Fibroblast of lung (primary cell): ENCODE results near the gene LRMDA. TPM values are rescaled to one million over a fixed set of nuclear protein-coding genes. Genes with fewer than 3 reads are reported as not detected.

Experiments used
- DNase-seq, 2 donors: peaks; one replicate each; pipeline versions ENCODE4 v3.0.0 to v3.0.0-alpha.2; 2010; ENCODE audit warnings: low read depth in 2 of 2
- H2AFZ ChIP-seq: 2 replicates; pipeline ENCODE4 v1.5.1; 2012; ENCODE audit warnings: low read length, control low read depth, inconsistent platforms
- H3K27ac ChIP-seq: 2 replicates; pipeline ENCODE4 v1.5.1; 2011; ENCODE audit warnings: low read length, control low read depth; ENCODE audit not compliant: insufficient read depth
- H3K27me3 ChIP-seq: 2 replicates; pipeline ENCODE4 v1.5.1; 2011; ENCODE audit warnings: mild to moderate bottlenecking, low read length; ENCODE audit not compliant: control insufficient read depth, insufficient read depth
- H3K36me3 ChIP-seq: 2 replicates; pipeline ENCODE4 v1.5.1; 2011; ENCODE audit warnings: low read length; ENCODE audit not compliant: control insufficient read depth, insufficient read depth
- H3K4me1 ChIP-seq: 2 replicates; pipeline ENCODE4 v1.5.1; 2011; ENCODE audit warnings: low read length; ENCODE audit not compliant: control insufficient read depth, insufficient read depth; ENCODE audit errors: extremely low read depth
- H3K4me2 ChIP-seq: 2 replicates; pipeline ENCODE4 v1.5.1; 2011; ENCODE audit warnings: low read length, control low read depth; ENCODE audit not compliant: insufficient read depth; ENCODE audit errors: extremely low read depth
- H3K4me3 ChIP-seq, 4 experiments: fragments of 200-600 bp in 1 of 4; sonication (generic) in 1 of 4; replicated peaks in 1 of 4; 2 replicates each; pipeline ENCODE4 v1.5.1; 2011 to 2016; ENCODE audit warnings: low read length in 4 of 4, low read depth in 3 of 4, mild to moderate bottlenecking in 3 of 4, control low read depth in 2 of 4, inconsistent platforms in 1 of 4, mixed read lengths in 1 of 4; ENCODE audit not compliant: insufficient read depth in 1 of 4; ENCODE audit errors: control extremely low read depth in 1 of 4
- H3K79me2 ChIP-seq: 2 replicates; pipeline ENCODE4 v1.5.1; 2012; ENCODE audit warnings: mild to moderate bottlenecking, low read length, inconsistent platforms; ENCODE audit not compliant: control insufficient read depth, insufficient read depth
- H3K9ac ChIP-seq: 2 replicates; pipeline ENCODE4 v1.5.1; 2011; ENCODE audit warnings: mild to moderate bottlenecking, low read length, control low read depth; ENCODE audit not compliant: insufficient read depth
- H3K9me3 ChIP-seq: 2 replicates; pipeline ENCODE4 v1.5.1; 2012; ENCODE audit warnings: low read depth, low read length; ENCODE audit not compliant: control insufficient read depth, insufficient read depth
- H4K20me1 ChIP-seq: 2 replicates; pipeline ENCODE4 v1.5.1; 2011; ENCODE audit warnings: low read length; ENCODE audit not compliant: control insufficient read depth, insufficient read depth; ENCODE audit errors: extremely low read depth
- CTCF ChIP-seq, 2 donors: IDR thresholded peaks in 1 of 2; conservative IDR thresholded peaks in 1 of 2; 1 replicate in 1 of 2; 2 replicates in 1 of 2; pipeline ENCODE4 v1.5.1; 2011 to 2012; ENCODE audit warnings: low read length in 2 of 2, control low read depth in 1 of 2, inconsistent platforms in 1 of 2, low read depth in 1 of 2, mild to moderate bottlenecking in 1 of 2
- EZH2 ChIP-seq: IDR thresholded peaks from 2 replicates; pipeline ENCODE4 v1.5.1; 2012; ENCODE audit warnings: low read length, control low read depth, mild to moderate bottlenecking; ENCODE audit errors: missing control alignments
- polyA plus RNA-seq, 2 donors: library from polyadenylated mRNA; depleted of rRNA in 1 of 2; stranded (reverse) in 1 of 2; unstranded in 1 of 2; fragments of >200 nt; gene quantifications; 2 replicates each; pipeline ENCODE4 v1.2.1, GENCODE V29; 2011 to 2012; ENCODE audit warnings: missing spikeins in 1 of 2
- total RNA-seq: library from RNA; depleted of rRNA; stranded (reverse); fragments of >200 nt; gene quantifications from 2 replicates; pipeline ENCODE4 v1.2.1, GENCODE V29; 2014

Gene LRMDA
- total and polyA plus RNA-seq, 2 donors (not counting 1 experiment from before 2014, with no cell fraction given), result 1.7 to 2.0 TPM

GRCh38 chr10:75492173-75492925 lies 60.9 kb downstream of the LRMDA start:
- no peaks in the 10 kb centered on the region for H3K79me2 ChIP-seq
- H3K4me1 ChIP-seq, result no peaks in the 10 kb centered on the region
- peaks cover 2% of the 10 kb centered on the region for H3K27me3 ChIP-seq
- H3K27ac ChIP-seq, result no peak overlapping the region
- no peak for DNase-seq
- H3K9ac ChIP-seq, result no peak overlapping the region
- H4K20me1 ChIP-seq, result no peaks in the 10 kb centered on the region
- H3K4me3 ChIP-seq, result no peak overlapping the region
- no peak overlapping the region for H3K4me2 ChIP-seq
- no peaks in the 10 kb centered on the region for H3K36me3 ChIP-seq
- no peak overlapping the region for H2AFZ ChIP-seq
- TF ChIP-seq EZH2 (no peak), CTCF (conservative IDR thresholded peaks at IDR 0.05 in 1 of 2, IDR thresholded peaks at IDR 0.05 in 1 of 2; ENCODE audit: low read depth in 1 of 2, low read length in 2 of 2) (no peak)
- H3K9me3 ChIP-seq, result no peaks in the 10 kb centered on the region

GRCh38 chr10:75493464-75493863 lies 62.0 kb downstream of the LRMDA start:
- no peak for DNase-seq
- H3K9ac ChIP-seq, result no peak overlapping the region
- no peak overlapping the region for H3K27ac ChIP-seq
- no peaks in the 10 kb centered on the region for H3K79me2 ChIP-seq
- H3K9me3 ChIP-seq, result no peaks in the 10 kb centered on the region
- H3K4me2 ChIP-seq, result no peak overlapping the region
- TF ChIP-seq CTCF (conservative IDR thresholded peaks at IDR 0.05 in 1 of 2, IDR thresholded peaks at IDR 0.05 in 1 of 2; ENCODE audit: low read depth in 1 of 2, low read length in 2 of 2) (no peak), EZH2 (no peak)
- H4K20me1 ChIP-seq, result no peaks in the 10 kb centered on the region
- no peak overlapping the region for H3K4me3 ChIP-seq
- no peak overlapping the region for H2AFZ ChIP-seq
- no peaks in the 10 kb centered on the region for H3K4me1 ChIP-seq
- no peaks in the 10 kb centered on the region for H3K36me3 ChIP-seq
- H3K27me3 ChIP-seq, result no peaks in the 10 kb centered on the region

- no peak overlapping the region for H3K27ac ChIP-seq
- no peak for DNase-seq
- no peak for TF ChIP-seq EZH2
- TF ChIP-seq CTCF (conservative IDR thresholded peaks at IDR 0.05 in 1 of 2, IDR thresholded peaks at IDR 0.05 in 1 of 2; ENCODE audit: low read depth in 1 of 2, low read length in 2 of 2), result no peak
- H2AFZ ChIP-seq, result no peak overlapping the region
- no peaks in the 10 kb centered on the region for H3K27me3 ChIP-seq
- H3K79me2 ChIP-seq, result no peaks in the 10 kb centered on the region
- H3K4me3 ChIP-seq, result no peak overlapping the region
- H4K20me1 ChIP-seq, result no peaks in the 10 kb centered on the region
- H3K36me3 ChIP-seq, result no peaks in the 10 kb centered on the region
- H3K4me2 ChIP-seq, result no peak overlapping the region
- no peak overlapping the region for H3K9ac ChIP-seq
- H3K9me3 ChIP-seq, result no peaks in the 10 kb centered on the region
- peaks cover 5% of the 10 kb centered on the region for H3K4me1 ChIP-seq
These were observed 64.2 kb downstream of the LRMDA start for GRCh38 chr10:75495434-75496190.
